ENCODE data around the gene SNX21.

The SNX21 gene

DNA sequence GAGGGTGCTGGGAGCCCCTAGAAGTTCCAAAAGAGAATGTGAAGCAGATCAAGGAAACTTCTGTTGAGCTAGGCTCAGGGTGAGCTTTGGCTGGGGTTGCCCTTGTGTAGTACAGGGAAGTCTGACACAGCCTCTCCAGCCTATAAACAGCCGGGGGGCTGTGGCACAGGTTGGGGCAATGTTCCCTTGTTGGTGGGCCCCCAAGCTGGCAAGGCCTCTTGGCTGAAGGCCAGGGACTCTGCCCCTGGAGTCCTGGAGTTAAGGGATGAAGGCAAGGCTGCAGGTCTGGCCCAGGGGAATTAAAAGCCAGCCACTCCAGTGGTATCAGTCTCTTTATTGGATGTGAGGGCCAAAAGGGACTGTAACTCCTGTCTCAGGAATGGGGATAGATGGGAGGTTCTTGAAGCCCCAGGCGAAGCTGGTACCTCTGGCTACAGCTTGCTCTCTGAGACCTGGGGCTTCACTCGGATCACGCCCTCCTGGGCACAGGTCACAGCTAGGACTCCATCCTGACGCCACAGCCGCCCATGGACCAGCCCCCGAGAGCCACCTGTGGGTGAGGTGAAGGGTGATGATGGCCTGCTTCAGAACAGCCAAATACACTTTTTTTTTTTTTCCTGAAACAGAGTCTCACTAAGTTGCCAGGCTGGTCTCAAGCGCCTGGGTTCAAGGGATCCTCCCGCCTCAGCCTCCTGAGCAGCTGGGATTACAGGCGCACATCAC lies 8.0 kb downstream of the SNX21 start:
- no peak for FAIRE-seq
- TF ChIP-seq, protein P1, sequence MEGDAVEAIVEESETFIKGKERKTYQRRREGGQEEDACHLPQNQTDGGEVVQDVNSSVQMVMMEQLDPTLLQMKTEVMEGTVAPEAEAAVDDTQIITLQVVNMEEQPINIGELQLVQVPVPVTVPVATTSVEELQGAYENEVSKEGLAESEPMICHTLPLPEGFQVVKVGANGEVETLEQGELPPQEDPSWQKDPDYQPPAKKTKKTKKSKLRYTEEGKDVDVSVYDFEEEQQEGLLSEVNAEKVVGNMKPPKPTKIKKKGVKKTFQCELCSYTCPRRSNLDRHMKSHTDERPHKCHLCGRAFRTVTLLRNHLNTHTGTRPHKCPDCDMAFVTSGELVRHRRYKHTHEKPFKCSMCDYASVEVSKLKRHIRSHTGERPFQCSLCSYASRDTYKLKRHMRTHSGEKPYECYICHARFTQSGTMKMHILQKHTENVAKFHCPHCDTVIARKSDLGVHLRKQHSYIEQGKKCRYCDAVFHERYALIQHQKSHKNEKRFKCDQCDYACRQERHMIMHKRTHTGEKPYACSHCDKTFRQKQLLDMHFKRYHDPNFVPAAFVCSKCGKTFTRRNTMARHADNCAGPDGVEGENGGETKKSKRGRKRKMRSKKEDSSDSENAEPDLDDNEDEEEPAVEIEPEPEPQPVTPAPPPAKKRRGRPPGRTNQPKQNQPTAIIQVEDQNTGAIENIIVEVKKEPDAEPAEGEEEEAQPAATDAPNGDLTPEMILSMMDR (IDR thresholded peaks at IDR 0.05; ENCODE audit: insufficient read depth, missing control alignments): no peak

DNA sequence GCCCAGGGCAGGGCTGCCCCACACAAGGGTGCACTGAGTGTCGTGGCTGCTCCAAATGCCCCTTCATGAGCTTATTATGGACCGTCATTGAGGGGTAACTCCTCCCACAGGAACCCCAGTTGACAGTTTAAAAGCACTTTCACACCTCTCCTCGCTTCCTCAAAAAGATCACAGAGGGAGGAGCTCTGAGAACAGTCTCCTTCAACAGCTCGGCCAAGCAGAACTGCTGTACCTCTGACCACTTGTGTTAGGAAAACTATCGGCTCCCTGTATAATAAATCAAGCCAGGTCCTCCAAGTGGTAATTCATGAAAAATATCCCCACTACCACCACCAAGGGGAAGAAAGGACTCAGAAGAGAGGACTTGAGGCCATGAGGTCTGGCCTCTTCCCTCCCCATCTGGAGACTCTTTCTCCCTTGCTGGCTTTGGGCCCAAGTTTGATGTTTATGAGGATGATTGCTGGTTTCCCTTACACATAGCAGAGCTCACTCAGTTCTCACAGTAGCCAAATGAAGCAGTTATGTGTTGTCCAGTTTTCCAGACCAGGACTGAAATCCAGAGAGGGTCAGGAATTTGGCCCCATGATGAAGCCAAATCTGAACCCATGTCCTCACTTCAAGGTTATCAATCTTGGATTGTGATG lies 8.7 kb downstream of the SNX21 start:
- DNase-seq (ENCODE audit: insufficient read length, low spot score): no peak
- FAIRE-seq: no peak
- TF ChIP-seq, protein P1 (IDR thresholded peaks at IDR 0.05; ENCODE audit: insufficient read depth, missing control alignments): no peak

More for the DNA sequence above, 8.0 kb downstream of the SNX21 start:
- DNase-seq (ENCODE audit: insufficient read length, low spot score): no peak

DNA sequence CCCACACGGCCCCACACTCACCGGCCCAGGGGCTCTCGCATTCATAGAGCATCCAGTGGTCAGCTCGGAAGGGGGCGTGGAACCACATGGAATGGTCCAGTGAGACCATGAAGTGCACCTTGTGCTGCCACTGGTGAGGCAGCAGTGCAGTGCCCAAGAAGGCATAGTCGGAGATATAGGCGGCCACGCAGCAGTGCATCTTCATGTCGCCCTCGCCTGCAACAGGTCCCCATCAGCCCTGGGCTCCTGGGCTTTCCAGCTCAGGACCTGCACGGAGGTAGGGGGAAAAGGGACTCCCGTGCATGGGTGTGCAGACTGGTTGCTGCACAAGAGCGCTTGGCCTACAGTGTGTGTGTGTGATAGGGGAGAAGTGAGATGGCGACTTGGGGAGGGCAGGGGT lies 9.9 kb downstream of the SNX21 start:
- DNase-seq (ENCODE audit: insufficient read length, low spot score) (no peak), FAIRE-seq (no peak)
- TF ChIP-seq, protein P1 (IDR thresholded peaks at IDR 0.05; ENCODE audit: insufficient read depth, missing control alignments): no peak

DNA sequence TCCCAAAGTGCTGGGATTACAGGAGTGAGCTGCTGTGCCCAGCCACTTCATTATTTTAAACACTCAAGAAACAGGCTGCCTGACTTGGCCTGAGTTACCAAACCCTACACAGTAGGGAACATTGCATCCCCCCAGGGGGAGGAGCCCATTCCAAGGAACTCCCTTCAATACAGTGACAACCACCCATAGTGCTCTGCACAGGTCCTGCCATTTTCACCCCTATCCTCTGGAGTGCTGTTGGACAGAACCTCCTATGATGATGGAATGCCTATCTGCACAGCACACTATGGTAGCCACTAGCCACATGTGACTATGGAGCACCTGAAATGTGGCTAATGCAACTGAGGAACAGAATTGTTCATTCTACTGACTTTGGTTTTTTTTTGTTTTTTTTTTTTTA lies 11.9 kb downstream of the SNX21 start:
- no peak for DNase-seq (ENCODE audit: insufficient read length, low spot score)
- TF ChIP-seq, protein P1 (IDR thresholded peaks at IDR 0.05; ENCODE audit: insufficient read depth, missing control alignments): no peak
- FAIRE-seq: no peak

DNA sequence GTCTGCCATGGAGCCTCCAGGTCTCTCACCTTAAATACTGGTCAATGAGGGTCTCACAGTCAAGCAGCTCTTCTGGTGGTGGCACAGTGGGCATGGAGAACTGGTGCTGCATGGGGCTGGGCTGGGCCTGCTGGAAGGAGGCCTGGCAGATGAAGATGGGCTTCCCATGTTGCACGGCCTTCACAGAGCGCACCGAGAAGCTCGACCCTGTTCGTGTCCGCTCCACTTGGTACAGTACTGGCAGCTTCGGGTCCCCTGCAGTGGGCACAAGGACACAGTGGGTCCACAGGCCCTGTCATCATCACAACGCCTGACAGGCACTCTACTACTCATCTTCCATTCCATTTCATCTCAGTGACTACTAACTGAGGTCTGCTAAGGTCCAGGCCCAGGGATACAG lies 14.8 kb downstream of the SNX21 start:
- TF ChIP-seq, protein P1 (IDR thresholded peaks at IDR 0.05; ENCODE audit: insufficient read depth, missing control alignments): no peak
- DNase-seq (ENCODE audit: insufficient read length, low spot score): no peak
- FAIRE-seq: no peak

DNA sequence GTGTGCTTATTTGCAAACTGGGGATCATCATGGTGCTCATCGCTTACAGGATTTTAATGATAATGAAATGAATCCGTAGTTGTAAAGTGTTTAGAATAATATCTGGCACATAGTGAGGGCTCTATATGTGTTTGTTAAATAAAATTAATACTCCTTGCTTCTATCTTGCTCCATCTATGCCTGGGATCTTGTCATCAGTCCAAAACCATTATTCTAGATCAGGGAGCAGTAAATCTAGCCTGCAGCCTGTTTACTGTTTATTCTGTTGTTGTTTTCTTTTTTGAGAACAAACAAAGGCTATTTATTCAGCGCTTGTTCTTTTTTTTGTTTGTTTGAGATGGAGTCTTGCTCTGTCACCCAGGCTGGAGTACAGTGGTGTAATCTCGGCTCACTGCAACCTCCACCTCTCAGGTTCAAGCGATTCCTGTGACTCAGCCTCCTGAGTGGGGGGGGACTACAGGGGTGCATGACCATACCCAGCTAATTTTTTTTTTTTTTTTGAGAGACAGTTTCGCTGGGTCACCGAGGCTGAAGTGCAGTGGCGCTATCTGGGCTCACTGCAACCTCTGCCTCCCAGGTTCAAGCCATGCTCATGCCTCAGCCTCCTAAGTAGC lies 15.5 kb downstream of the SNX21 start:
- FAIRE-seq (no peak), DNase-seq (ENCODE audit: insufficient read length, low spot score) (no peak)
- TF ChIP-seq, protein P1 (IDR thresholded peaks at IDR 0.05; ENCODE audit: insufficient read depth, missing control alignments): no peak

DNA sequence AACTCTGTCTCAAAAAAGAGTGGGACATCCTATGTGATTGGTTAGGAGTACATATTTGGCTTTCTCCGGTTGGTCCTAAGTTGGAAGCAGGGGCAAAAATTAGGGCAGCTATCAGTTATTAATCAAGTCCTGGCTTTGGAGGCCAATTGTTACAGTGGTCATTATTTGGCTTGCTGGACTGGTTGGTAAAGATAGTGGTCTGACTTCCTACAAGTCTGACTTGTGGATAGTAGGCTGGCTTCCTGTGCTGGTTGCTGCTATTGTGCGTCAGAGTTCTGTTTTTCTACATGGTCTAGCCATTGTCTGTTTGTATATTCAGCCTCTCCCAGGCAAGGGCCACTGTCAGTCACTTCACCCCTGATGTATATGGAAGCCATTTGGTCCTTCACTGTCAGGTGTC lies 16.6 kb downstream of the SNX21 start:
- TF ChIP-seq, protein P1 (IDR thresholded peaks at IDR 0.05; ENCODE audit: insufficient read depth, missing control alignments): no peak
- FAIRE-seq (no peak), DNase-seq (ENCODE audit: insufficient read length, low spot score) (no peak)

Measured in D721Med (cell line).